Fibroblast of gingiva (primary cell): ENCODE results near the gene ADGRG3.

Experiments
- DNase-seq: peaks from one replicate; pipeline ENCODE4 v3.0.0-alpha.2; 2011; ENCODE audit warnings: low read depth

Gene ADGRG3

GRCh38 chr16:57630931-57631845 is 36.9 kb upstream of the ADGRG3 start:
- no peak for DNase-seq

GRCh38 chr16:57632568-57632967 is 35.5 kb upstream of the ADGRG3 start:
- no peak for DNase-seq

GRCh38 chr16:57633383-57634064 is 34.6 kb upstream of the ADGRG3 start:
- DNase-seq, result no peak

GRCh38 chr16:57634171-57634570 is 33.9 kb upstream of the ADGRG3 start:
- no peak for DNase-seq

GRCh38 chr16:57635266-57636097 is 32.6 kb upstream of the ADGRG3 start:
- DNase-seq, result no peak

- DNase-seq, result no peak
Observed at GRCh38 chr16:57636184-57636583, 31.9 kb upstream of the ADGRG3 start.

GRCh38 chr16:57637020-57637419 is 31.1 kb upstream of the ADGRG3 start:
- DNase-seq, result peak; percentile 7

GRCh38 chr16:57637424-57637823 is 30.7 kb upstream of the ADGRG3 start:
- no peak for DNase-seq

GRCh38 chr16:57637965-57638364 is 30.1 kb upstream of the ADGRG3 start:
- DNase-seq, result no peak

- DNase-seq, result no peak
Observed at GRCh38 chr16:57638381-57638780, 29.7 kb upstream of the ADGRG3 start.

GRCh38 chr16:57639172-57639887 is 28.8 kb upstream of the ADGRG3 start:
- no peak for DNase-seq

GRCh38 chr16:57640185-57640584 is 27.9 kb upstream of the ADGRG3 start:
- no peak for DNase-seq

- no peak for DNase-seq
Observed at GRCh38 chr16:57640612-57641011, 27.5 kb upstream of the ADGRG3 start.

- DNase-seq, result peak; percentile 29
Observed at GRCh38 chr16:57642160-57643135, 25.7 kb upstream of the ADGRG3 start.

- peak; percentile 62 for DNase-seq
Observed at GRCh38 chr16:57643147-57643874, 24.8 kb upstream of the ADGRG3 start.

- no peak for DNase-seq
Observed at GRCh38 chr16:57643910-57644309, 24.2 kb upstream of the ADGRG3 start.

GRCh38 chr16:57644383-57645014 is 23.6 kb upstream of the ADGRG3 start:
- no peak for DNase-seq

- no peak for DNase-seq
Observed at GRCh38 chr16:57645169-57645568, 22.9 kb upstream of the ADGRG3 start.

GRCh38 chr16:57645691-57646387 is 22.3 kb upstream of the ADGRG3 start:
- peak; percentile 47 for DNase-seq
